Left renal cortex interstitium (tissue), 4 donors: ENCODE measurements around the gene PPM1E. TPM values are rescaled to one million over a fixed set of nuclear protein-coding genes. Genes with fewer than 3 reads are reported as not detected.
"Not testable (repeated sequence)": the region's sequence is repeated elsewhere in the genome, so short reads cannot be mapped to it uniquely, and the experiment has no call there.

ENCODE experiments used
- DNase-seq, 4 donors: peaks; one replicate each; pipeline ENCODE4 v3.0.0-alpha.2; 2013; ENCODE audit warnings: low read depth in 4 of 4, low spot score in 2 of 4, missing footprints in 1 of 4
- polyA plus RNA-seq, 4 donors: library from polyadenylated mRNA; unstranded; fragments of 120-200 nt; gene quantifications; one replicate each; pipeline ENCODE4 v1.2.1, GENCODE V29; 2013; ENCODE audit not compliant: insufficient read length in 4 of 4

Gene PPM1E
- polyA plus RNA-seq, 4 donors, result 3.4 to 4.2 (median 3.6) TPM

DNA sequence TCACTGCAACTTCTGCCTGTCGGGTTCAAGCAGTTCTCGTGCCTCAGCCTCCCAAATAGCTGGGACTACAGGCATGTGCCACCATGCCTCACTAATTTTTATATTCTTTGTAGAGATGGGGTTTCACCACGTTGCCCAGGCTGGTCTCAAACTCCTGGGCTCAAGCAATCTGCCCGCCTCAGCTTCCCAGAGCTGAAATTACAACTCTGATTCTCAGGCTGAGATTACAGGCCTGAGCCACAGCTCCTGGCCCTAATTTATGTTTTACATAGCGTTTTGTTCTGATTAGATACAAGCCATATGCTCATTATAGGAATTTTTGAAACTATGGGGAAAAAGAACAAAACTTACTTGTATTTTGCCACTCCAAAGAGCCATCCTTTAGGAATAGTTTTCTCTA is 22.8 kb downstream of the PPM1E start:
- not testable (repeated sequence) for DNase-seq

GRCh38 chr17:58779446-58779845 is 23.8 kb downstream of the PPM1E start:
- DNase-seq, result no peak

DNA sequence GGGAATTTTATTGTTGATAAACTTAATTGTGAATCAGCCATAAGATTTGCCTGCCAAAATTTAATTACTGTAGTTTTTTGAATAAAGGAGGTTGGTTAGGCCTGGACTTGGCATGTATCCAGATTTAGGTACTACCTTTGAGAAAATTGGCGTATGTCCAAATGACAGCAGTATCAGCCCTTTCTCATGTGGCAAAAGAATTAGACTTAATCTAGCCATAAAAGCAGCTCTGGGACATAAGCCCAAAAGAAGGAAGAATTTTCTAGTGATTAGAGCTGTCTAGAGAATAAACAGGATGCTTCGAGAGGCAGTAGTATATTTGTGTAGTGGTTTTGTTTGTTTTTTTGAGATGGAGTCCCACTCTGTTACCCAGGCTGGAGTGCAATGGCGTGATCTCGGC is 27.7 kb downstream of the PPM1E start:
- DNase-seq, result no peak

GRCh38 chr17:58785097-58785496 is 29.4 kb downstream of the PPM1E start:
- DNase-seq, result no peak

GRCh38 chr17:58786586-58787295 is 31.1 kb downstream of the PPM1E start:
- no peak for DNase-seq

DNA sequence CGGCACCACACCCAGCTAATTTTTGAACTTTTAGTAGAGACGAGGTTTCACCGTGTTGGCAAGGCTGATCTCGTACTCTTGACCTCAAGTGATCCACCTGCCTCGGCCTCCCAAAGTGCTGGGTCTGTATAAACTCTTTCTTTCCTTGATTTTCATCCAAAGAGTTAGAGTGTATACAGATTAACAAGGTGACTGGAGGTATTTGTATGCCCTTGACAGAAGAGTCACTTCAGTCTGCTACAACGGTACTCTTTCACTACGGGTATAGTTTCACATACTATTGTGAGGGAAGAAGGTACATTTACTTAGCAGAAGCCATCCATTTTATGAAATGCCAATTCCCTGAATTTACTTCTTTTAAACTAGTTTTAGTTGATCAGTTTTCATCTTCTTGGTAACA is 32.5 kb downstream of the PPM1E start:
- no peak for DNase-seq

GRCh38 chr17:58789160-58789559 is 33.5 kb downstream of the PPM1E start:
- DNase-seq, result no peak

DNA sequence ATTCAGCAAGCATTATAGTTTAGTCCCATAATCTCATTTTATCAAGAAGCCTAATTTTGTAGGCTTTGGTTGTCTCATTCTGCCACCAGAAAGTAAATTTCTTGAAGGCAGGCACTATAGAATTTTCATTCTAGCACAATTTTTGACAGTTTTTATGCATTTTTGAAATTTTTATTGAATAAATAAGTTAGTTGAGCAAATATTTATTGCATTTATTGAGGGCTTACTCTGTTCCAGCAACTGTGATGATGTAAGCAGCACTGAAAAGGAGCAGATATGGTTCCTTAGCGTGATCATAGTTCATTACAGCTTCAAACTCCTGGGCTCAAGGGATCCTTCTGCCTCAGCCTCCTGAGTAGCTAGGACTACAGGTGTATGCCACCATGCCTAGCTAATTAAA is 34.2 kb downstream of the PPM1E start:
- no peak for DNase-seq

DNA sequence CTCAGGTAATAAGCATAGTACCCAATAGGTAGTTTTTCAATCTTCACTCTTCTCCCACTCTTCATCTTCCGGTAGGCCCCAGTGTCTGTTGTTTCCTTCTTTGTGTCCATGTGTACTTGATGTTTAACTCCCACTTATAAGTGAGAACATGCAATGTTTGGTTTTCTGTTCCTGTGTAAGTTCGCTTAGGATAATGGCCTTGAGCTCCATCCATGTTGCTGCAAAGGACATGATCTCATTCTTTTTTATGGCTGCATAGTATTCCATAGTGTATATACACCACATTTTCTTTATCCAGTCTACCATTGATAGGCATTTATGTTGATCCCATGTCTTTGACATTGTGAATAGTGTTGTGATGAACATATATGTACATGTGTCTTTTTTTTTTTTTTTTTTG is 38.9 kb downstream of the PPM1E start:
- not testable (repeated sequence) for DNase-seq

GRCh38 chr17:58802188-58802587 is 46.5 kb downstream of the PPM1E start:
- DNase-seq, result no peak

- DNase-seq, result no peak
These were observed 50.4 kb downstream of the PPM1E start for GRCh38 chr17:58806046-58806445.

DNA sequence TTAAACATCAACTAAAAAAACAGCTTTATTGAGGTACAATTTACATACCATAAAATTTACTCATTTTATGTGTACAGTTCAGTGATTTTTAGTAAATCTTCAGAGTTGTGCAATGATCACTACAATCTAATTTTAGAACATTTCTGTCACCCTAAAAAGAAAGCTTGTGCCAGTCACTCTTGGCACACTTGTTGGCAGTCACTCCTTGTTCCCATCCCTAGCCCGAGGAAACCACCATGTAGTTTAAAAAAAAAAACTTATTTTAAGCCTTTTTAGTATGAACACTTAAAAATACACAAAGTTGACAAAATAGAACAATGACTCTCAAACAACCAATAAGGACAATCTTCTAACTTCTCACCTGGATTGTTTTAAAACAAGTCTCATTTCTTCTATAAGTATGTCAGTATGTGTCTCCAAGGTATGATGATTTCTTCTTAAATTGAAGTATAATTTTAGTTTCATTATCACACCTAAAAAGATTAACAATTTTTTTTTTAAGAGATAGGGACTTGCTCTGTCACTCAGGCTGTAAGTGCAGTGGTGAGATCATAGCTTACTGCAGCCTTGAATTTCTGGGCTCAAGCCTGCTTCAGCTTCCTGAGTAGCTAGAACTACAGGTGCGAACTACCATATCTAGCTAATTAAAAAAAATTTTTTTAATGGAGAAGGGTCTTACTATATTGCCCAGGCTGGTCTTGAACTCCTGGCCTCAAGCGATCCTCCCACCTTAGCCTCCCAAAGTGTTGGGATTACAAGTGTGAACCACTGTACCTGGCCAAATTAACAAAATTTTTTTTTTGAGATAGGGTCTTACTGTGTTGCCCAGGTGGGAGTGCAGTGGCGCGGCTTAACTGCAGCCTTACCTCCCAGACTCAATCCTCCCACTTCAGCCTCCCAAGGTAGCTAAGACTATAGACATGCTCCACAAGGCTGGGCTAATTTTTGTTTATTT is 53.2 kb downstream of the PPM1E start:
- no peak for DNase-seq

DNA sequence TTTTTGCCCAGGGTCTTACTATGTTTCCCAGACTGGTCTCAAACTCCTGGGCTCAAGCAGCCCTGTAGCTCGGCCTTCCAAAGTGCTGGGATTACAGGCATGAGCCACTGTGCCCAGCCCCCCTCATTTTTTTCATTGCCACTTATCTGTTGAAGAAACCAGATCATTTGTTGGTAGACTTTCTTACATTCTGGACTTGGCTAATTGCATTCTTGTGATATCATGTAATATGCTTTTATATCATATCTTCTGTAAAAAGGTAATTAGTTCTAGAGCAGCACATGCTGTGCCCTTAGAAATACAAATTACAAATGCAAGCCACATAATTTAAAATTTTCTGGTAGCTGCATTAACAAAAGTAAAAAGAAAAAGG is 53.9 kb downstream of the PPM1E start:
- DNase-seq, result no peak

DNA sequence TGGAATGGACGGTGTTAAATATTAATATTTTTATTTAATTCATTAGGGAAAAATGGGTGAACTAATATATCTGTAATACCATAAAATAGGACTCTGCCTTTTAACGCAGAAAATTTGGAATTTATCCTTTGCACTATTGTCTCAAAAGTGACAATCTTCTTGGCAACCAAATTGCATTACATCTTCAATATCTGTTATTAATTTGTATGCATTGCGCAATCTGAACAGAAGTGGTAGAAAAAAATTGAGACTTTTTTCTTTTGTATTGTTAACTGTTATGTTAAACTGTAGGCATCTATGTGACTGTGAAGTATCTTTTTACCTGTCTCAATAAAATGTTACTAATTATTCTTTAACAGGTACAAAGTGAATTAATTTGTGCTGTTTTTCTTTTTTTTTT is 55.6 kb downstream of the PPM1E start:
- no peak for DNase-seq

DNA sequence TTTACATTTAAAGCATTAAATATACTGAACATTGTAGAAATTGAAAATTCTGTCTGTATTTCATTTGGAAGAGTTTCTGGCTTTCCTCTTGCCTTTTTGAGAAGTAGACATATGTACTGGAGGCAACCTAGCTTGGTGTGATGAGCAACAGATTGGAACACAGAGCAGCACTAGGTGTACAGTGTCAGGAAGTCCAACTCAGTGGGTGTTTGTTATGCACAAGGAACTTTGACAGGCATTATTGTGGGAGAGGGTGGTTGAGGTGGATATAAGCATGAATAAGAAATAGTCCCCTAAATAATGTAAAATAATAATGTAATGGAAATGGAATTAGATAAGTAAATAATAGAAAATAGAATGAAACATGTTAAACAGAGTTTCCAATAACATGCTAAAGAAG is 58.1 kb downstream of the PPM1E start:
- DNase-seq, result no peak

DNA sequence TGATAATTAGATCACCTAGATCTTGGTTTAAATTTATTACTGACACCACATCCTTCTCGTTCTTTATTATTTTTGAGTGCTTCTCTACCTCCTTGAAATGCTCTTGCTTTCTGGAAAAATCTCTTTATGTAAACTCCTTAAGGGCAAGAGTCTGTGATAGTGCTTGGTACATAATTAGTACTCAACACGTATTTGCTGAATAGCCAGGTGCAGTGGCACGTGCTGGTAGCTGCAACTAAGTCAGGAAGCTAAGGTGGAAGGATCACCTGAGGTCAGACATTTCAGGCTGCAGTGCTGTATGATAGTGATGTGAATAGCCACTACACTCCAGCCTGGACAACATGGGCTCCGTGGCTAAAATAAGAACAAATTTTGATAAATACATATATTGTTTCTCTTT is 63.0 kb downstream of the PPM1E start:
- DNase-seq, result no peak

- no peak for DNase-seq
These were observed 66.7 kb downstream of the PPM1E start for GRCh38 chr17:58822148-58823050.

GRCh38 chr17:58823051-58823525 is 67.4 kb downstream of the PPM1E start:
- no peak for DNase-seq

- no peak for DNase-seq
These were observed 73.6 kb downstream of the PPM1E start for GRCh38 chr17:58829172-58829637.

GRCh38 chr17:58831780-58832179 is 76.1 kb downstream of the PPM1E start:
- no peak for DNase-seq

GRCh38 chr17:58832514-58832913 is 76.9 kb downstream of the PPM1E start:
- DNase-seq, result no peak
